HepG2 (cell line): ENCODE results near the gene TMEM117. TPM values are rescaled to one million over a fixed set of nuclear protein-coding genes. Genes with fewer than 3 reads are reported as not detected.

ENCODE experiments used
- ATAC-seq: fragments of 200-7000 bp; cut with Tn5 transposase; 3 replicates; pipeline ENCODE4 v1.9.1; 2020; ENCODE audit warnings: mild to moderate bottlenecking, moderate library complexity
- BruUV-seq: library from RNA; stranded (reverse); fragments of 400-500 nt; replicated peaks from 2 replicates; lab custom pipeline; 2021; lab: Mats Ljungman, UMichigan
- CTCF ChIA-PET: fragments of 300-600 bp; formaldehyde crosslinking; extraction: SDS; loops from one replicate; lab custom pipeline; 2021; ENCODE audit warnings: low total read pairs, inconsistent platforms, low intra/inter-chr PET ratio; lab: Yijun Ruan, JAX
- POLR2A ChIA-PET: fragments of 350-600 bp; sonication (Branson Sonifier 250); formaldehyde crosslinking; loops from one replicate; lab custom pipeline; 2020; ENCODE audit warnings: antibody characterized with exemption, inconsistent platforms; lab: Yijun Ruan, JAX
- DNase-seq: peaks from one replicate; pipeline ENCODE4 v3.0.0-alpha.2; 2015; ENCODE audit warnings: low spot score
- FAIRE-seq: peaks from 3 replicates; lab custom pipeline; 2011; peaks lifted over from hg19 to GRCh38; lab: Jason Lieb, UNC
- H2AFZ ChIP-seq: one replicate; pipeline ENCODE4 v1.6.1; 2011; ENCODE audit warnings: low read length, inconsistent platforms
- H3K27ac ChIP-seq: fragments of 300-600 bp; 3 replicates; pipeline ENCODE4 v1.8.0; 2011; ENCODE audit warnings: mixed run types, mild to moderate bottlenecking, mixed read lengths, low read length, inconsistent platforms; ENCODE audit not compliant: insufficient read depth; ENCODE audit errors: extremely low read length
- H3K27me3 ChIP-seq, 2 experiments: fragments of 200-600 bp in 1 of 2; 2 replicates in 1 of 2; 3 replicates in 1 of 2; pipeline versions ENCODE4 v1.6.0 to v1.8.0; 2011; ENCODE audit warnings: low read length in 2 of 2, mild to moderate bottlenecking in 2 of 2, moderate library complexity in 2 of 2, inconsistent platforms in 1 of 2; ENCODE audit not compliant: insufficient read depth in 2 of 2, control insufficient read depth in 1 of 2
- H3K36me3 ChIP-seq, 2 experiments: fragments of 200-600 bp in 1 of 2; replicated peaks in 1 of 2; 2 replicates in 1 of 2; 3 replicates in 1 of 2; pipeline versions ENCODE4 v1.5.1 to v1.8.0; 2011; ENCODE audit warnings: low read length in 2 of 2, inconsistent platforms in 1 of 2; ENCODE audit not compliant: insufficient read depth in 2 of 2, control insufficient read depth in 1 of 2
- H3K4me1 ChIP-seq: 2 replicates; pipeline ENCODE4 v1.5.1; 2012; ENCODE audit warnings: low read length, inconsistent platforms; ENCODE audit not compliant: insufficient read depth
- H3K4me2 ChIP-seq: 2 replicates; pipeline ENCODE4 v1.6.0; 2011; ENCODE audit warnings: low read depth, low read length, inconsistent platforms
- H3K4me3 ChIP-seq, 3 experiments: fragments of 200-600 bp in 1 of 3; sonication (generic), shearing (Covaris generic) in 1 of 3; replicated peaks in 1 of 3; 2 replicates each; pipeline ENCODE4 v1.5.1; 2011 to 2016; ENCODE audit warnings: low read length in 3 of 3, inconsistent platforms in 2 of 3, low read depth in 2 of 3, mild to moderate bottlenecking in 2 of 3, control low read depth in 1 of 3, mixed read lengths in 1 of 3; ENCODE audit not compliant: insufficient read depth in 1 of 3
- H3K79me2 ChIP-seq: one replicate; pipeline ENCODE4 v1.6.1; 2011; ENCODE audit warnings: low read length, inconsistent platforms; ENCODE audit not compliant: insufficient read depth
- H3K9ac ChIP-seq: 2 replicates; pipeline ENCODE4 v1.6.0; 2011; ENCODE audit warnings: mild to moderate bottlenecking, low read depth, low read length, inconsistent platforms; ENCODE audit not compliant: insufficient read depth
- H3K9me3 ChIP-seq: 2 replicates; pipeline ENCODE4 v1.5.1; 2012; ENCODE audit warnings: mild to moderate bottlenecking, low read length
- H4K20me1 ChIP-seq: 2 replicates; pipeline ENCODE4 v1.6.0; 2011; ENCODE audit warnings: inconsistent platforms, mild to moderate bottlenecking, low read length, moderate library complexity; ENCODE audit not compliant: insufficient read depth
- EHMT2 ChIP-seq: fragments of 200-600 bp; sonication (generic); IDR thresholded peaks from 2 replicates; pipeline ENCODE4 v1.7.0; 2017; ENCODE audit warnings: antibody characterized with exemption, low read depth, low read length, borderline replicate concordance
- FOXK1 ChIP-seq: sonication (generic); formaldehyde crosslinking; IDR thresholded peaks from 2 replicates; pipeline ENCODE4 v1.4.0; 2020; ENCODE audit warnings: low read depth, missing genetic modification reagents, borderline replicate concordance
- GATAD2A ChIP-seq: IDR thresholded peaks from 2 replicates; pipeline ENCODE4 v1.6.1; 2016
- GPN1 ChIP-seq: sonication (generic); formaldehyde crosslinking; IDR thresholded peaks from 2 replicates; pipeline ENCODE4 v1.5.1; 2020; ENCODE audit warnings: missing genetic modification reagents, borderline replicate concordance
- HIC2 ChIP-seq: sonication (generic); formaldehyde crosslinking; IDR thresholded peaks from 2 replicates; pipeline ENCODE4 v1.9.0; 2022; ENCODE audit warnings: low read depth, missing genetic modification reagents
- NFIC ChIP-seq: IDR thresholded peaks from 2 replicates; pipeline ENCODE4 v1.6.1; 2012; ENCODE audit warnings: mild to moderate bottlenecking, low read length, inconsistent platforms
- REPIN1 ChIP-seq: sonication (generic); formaldehyde crosslinking; IDR thresholded peaks from 2 replicates; pipeline ENCODE4 v1.8.0; 2022; ENCODE audit warnings: missing genetic modification reagents, low read depth, mild to moderate bottlenecking, borderline replicate concordance
- SALL1 ChIP-seq: sonication (generic); formaldehyde crosslinking; IDR thresholded peaks from 2 replicates; pipeline ENCODE4 v1.8.0; 2022; ENCODE audit warnings: mild to moderate bottlenecking, missing genetic modification reagents
- SATB2 ChIP-seq: sonication (generic); formaldehyde crosslinking; IDR thresholded peaks from 2 replicates; pipeline ENCODE4 v1.5.0; 2020; ENCODE audit warnings: missing genetic modification reagents
- U2AF2 ChIP-seq: fragments of 200-400 bp; formaldehyde crosslinking; IDR thresholded peaks from 2 replicates; pipeline ENCODE4 v1.6.1; 2017; ENCODE audit warnings: low read depth, mild to moderate bottlenecking, low read length
- ZBTB26 ChIP-seq: IDR thresholded peaks from 2 replicates; pipeline ENCODE4 v1.6.1; 2016; ENCODE audit warnings: missing compliant biosample characterization, missing genetic modification reagents, borderline replicate concordance
- ZNF501 ChIP-seq: sonication (generic); formaldehyde crosslinking; IDR thresholded peaks from 2 replicates; pipeline ENCODE4 v1.5.1; 2020; ENCODE audit warnings: mild to moderate bottlenecking, moderate library complexity, missing genetic modification reagents
- WGBS: methylation state at CpG from one replicate; pipeline ENCODE4 v1.1.6; 2017; ENCODE audit warnings: low lambda C conversion rate; 5-methylcytosine and 5-hydroxymethylcytosine counted together
- in situ Hi-C: cut with HindIII; loops from 2 replicates; pipeline ENCODE4 v1.10.0; 2017; ENCODE audit warnings: low pct_unique_long_range_greater_than_20kb; ENCODE audit not compliant: extremely low pct_ligation_motif_present
- intact Hi-C: fragments of 100-400 bp; cut with micrococcal nuclease; formaldehyde crosslinking; loops from one replicate; pipeline ENCODE4 v1.10.0; 2022; ENCODE audit not compliant: unreplicated experiment
- polyA plus RNA-seq, 8 experiments: library from polyadenylated mRNA; depleted of rRNA in 3 of 8; stranded (reverse) in 7 of 8; unstranded in 1 of 8; fragments of >200 nt; fragmentation: Illumina TruSeq in 4 of 8; extraction: Trizol in 4 of 8; gene quantifications; 2 replicates each; pipeline versions ENCODE4 v1.2.1 to v1.2.3, GENCODE V29; 2011 to 2016; ENCODE audit warnings: low read depth in 4 of 8, missing spikeins in 1 of 8, mixed read lengths in 1 of 8; ENCODE audit not compliant: insufficient read depth in 1 of 8
- total RNA-seq, 5 experiments: library from RNA; depleted of rRNA; stranded (reverse); fragments of >200 nt; fragmentation: Illumina TruSeq; extraction: Trizol; gene quantifications; 2 replicates each; pipeline ENCODE4 v1.2.3, GENCODE V29; 2016; ENCODE audit warnings: low read depth in 1 of 5
- TF ChIP-seq, protein P1 (sequence below): IDR thresholded peaks from 2 replicates; pipeline ENCODE4 v1.6.1; 2016; ENCODE audit warnings: missing genetic modification reagents, missing compliant biosample characterization

The TMEM117 gene
- total and polyA plus RNA-seq, 2 of the 13 experiments (the other 11 are each of a cell fraction or from before 2014, with no cell fraction given): 2.8 to 8.5 TPM

DNA sequence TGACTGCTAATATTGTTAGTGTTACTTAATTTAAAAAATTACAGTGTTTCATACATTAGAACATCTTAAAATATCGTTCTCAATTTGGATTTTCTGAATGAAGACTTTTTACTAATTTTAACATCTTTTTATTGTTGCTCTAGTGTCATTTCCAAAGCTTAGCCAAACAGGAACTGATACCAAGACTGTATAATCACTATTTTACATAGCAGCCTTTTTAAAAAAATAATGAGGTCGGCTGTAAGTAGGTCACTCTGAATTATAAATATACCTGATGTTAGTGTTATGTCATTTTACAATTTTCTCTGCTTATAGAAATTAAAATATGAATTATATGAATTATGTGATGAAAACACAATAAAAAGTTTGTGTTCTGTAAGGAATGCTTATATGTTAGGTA, 321.5 kb downstream of the TMEM117 start (continued):
- TF ChIP-seq REPIN1 (CRISPR knock-in tag) (no peak), FOXK1 (CRISPR knock-in tag) (no peak), GATAD2A (CRISPR knock-in tag) (no peak), EHMT2 (no peak), NFIC (no peak)

DNA sequence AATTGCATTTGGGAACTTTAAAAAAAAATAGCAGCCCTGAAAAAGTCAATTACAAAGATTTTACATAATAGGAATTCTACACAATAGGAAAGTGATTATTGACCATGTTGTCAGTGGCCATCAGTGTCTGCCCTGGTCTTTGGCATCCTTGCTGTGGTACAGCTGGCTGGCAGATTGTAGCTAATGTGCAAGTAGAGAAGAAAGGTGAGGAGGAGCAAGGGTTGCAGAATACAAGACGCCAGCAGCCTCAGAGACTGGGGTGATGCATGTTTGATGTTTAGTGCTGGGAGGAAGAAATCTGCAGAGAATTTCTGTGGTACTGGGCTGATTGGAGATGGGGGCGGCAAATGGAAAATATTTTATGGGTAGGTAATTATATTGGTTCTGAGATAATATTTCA, 322.9 kb downstream of the TMEM117 start:
- no peaks in the 10 kb centered on the region for H3K36me3 ChIP-seq
- TF ChIP-seq SATB2 (CRISPR knock-in tag): no peak
- no peak for TF ChIP-seq ZNF501 (CRISPR knock-in tag)
- no peak for TF ChIP-seq SALL1 (CRISPR knock-in tag)
- no peak for TF ChIP-seq U2AF2
- TF ChIP-seq HIC2 (CRISPR knock-in tag): no peak
- TF ChIP-seq, protein P1, sequence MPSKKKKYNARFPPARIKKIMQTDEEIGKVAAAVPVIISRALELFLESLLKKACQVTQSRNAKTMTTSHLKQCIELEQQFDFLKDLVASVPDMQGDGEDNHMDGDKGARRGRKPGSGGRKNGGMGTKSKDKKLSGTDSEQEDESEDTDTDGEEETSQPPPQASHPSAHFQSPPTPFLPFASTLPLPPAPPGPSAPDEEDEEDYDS (CRISPR knock-in tag): no peak
- TF ChIP-seq GPN1 (CRISPR knock-in tag): no peak
- no peak for TF ChIP-seq ZBTB26
- DNase-seq: no peak
- ATAC-seq: peak; percentile 23; the same call in 2 of the 3 replicates
- H3K9ac ChIP-seq: no peak overlapping the region
- in situ Hi-C loops: no loop called here
- H3K27me3 ChIP-seq: no peaks in the 10 kb centered on the region
- H3K27ac ChIP-seq: no peak overlapping the region
- H3K4me1 ChIP-seq: peaks cover 17% of the 10 kb centered on the region
- 82% methylated on average over 2 of the region's 2 CpGs for WGBS
- H3K79me2 ChIP-seq: no peaks in the 10 kb centered on the region
- no peak overlapping the region for H2AFZ ChIP-seq
- no peaks in the 10 kb centered on the region for H3K9me3 ChIP-seq
- POLR2A ChIA-PET: no interaction called here
- intact Hi-C loops: no loop called here
- no peak overlapping the region for H3K4me3 ChIP-seq
- CTCF ChIA-PET: no interaction called here
- no TSS peak for BruUV-seq
- 0 out of 2 replicates have a peak overlapping the region, but pooled peaks have one; percentile 13 for H3K4me2 ChIP-seq
- FAIRE-seq: no peak
- no peaks in the 10 kb centered on the region for H4K20me1 ChIP-seq
